NCI-H774 (cell line): ENCODE data around the gene KRAS.

ENCODE experiments used
- DNase-seq: peaks from one replicate; lab custom pipeline; 2025; lab: John Stamatoyannopoulos, UW

KRAS gene

DNA sequence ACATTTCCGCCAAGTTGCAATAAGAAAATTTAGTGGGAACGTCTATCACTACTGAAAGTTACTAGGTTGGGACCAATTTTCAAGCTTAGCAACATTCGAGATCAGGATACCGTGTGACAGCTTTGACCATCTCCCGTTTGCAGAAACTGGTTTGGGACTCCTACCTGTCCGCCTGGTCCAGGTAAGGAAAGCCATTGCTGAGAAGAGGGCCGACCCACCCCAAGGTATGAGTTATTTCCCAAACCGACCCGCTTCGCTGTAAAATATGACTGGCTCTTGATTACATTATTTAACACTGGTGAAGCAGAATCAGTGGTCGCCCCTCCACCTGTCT, 56.0 kb downstream of the KRAS start:
- no peak for DNase-seq

- no peak for DNase-seq
Observed at GRCh38 chr12:25194214-25194613, 56.5 kb downstream of the KRAS start.

- no peak for DNase-seq
Observed at GRCh38 chr12:25190793-25191192, 59.9 kb downstream of the KRAS start.

DNA sequence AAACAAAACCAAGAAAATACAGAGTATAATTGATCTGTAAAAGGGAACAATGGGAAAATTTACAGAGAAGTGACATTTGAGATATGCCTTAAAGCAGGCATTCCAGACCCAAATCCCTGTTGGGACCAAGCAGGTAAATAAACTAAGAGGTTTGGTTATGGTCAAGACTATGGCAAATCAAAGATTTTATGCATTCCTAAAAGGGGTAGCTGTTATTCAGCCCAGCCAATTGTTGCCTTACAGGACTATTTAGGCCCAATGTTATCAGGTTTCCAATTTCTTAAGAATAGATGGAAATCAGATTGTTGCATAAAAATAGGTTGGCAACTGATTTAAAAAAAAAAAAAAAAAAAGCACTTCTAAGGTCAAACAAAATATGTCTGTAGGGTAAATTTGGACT, 61.1 kb downstream of the KRAS start:
- no peak for DNase-seq

DNA sequence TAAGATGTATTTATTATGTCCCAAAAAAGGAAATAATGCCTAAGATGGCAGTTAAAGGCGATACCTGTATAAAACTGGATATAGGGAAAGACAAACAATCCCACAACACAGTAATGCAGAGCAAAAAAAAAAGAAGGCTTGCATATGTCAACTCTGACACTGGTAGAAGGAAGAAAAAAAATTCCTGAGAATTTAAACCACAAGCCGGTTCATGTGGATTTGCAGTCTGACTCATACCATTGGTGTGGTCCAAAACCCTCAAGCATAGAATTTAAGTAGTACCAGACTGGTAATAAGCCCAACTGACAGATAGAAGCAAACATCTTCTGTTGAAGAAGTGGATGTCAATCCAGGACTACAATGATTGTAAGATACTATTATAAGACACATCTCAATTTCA, 62.9 kb downstream of the KRAS start:
- no peak for DNase-seq

GRCh38 chr12:25186788-25187402, 63.8 kb downstream of the KRAS start:
- DNase-seq: no peak

DNA sequence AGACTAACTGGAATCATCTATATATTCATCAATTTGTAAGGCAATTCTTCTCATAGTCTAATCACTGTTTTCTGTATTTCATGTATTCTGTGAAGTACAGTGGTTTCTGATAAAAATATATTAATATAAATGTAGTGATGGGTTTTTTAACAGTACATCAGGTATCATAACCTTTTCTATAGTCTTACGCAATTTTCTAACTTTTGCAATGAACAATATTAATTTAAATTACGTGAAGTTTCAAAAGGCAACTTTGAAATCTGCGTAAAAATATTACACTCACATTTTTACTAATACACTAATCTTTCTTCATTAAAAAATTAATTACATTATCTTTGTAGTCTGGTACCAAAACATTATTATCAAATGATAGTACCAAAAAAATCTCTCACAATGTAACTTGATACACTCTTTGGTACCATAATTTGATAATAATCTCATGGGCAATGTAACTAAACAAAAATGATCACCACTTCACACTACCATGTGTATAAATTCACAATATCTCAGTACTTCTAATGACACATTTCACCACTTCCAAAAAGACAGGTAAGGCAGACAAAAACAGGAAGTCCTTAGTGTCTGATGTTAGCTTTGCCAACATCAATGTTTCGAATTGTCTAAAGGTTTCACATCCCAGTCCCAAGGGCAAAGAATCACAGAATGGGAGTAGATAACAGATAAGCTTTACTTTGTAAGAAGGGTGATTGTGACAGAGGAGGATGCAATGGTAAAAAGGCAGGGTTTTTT, 64.5 kb downstream of the KRAS start:
- no peak for DNase-seq

DNA sequence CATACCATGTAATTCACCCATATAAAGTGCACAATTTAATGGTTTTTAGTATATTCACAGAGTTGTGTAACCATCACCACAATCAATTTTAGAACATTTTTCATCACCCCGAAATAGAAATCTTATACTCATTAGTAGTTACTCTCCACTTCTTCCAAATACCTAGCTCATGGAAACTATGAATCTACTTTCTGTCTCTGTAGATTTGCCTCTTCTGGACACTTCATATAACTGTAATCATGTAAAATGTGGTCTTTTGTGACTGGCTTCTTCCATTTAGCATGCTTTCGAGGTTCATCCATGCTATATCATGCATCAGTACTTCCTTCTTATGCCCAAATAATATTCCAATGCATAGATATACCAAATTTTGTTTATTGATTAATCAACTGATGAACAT, 66.6 kb downstream of the KRAS start:
- DNase-seq: no peak

- DNase-seq: no peak
Observed at GRCh38 chr12:25182765-25183164, 68.0 kb downstream of the KRAS start.

DNA sequence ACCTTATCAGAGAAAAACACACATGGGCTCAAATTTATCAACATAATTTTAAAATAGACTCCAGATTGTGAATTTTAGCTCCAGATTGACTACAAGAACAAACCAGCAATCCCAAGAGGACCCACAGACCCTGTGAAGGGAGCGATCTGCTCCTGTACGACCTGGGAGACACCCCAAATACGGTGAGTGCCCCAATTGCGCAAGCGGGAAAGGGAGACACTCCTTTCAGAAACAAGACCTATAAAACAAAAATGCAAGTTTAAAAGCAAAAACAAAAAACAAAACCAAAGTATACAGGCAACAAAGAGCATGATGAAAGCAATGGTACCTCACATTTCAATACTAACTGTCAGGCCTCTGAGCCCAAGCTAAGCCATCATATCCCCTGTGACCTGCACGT, 87.9 kb downstream of the KRAS start:
- DNase-seq: no peak

- DNase-seq: no peak
Observed at GRCh38 chr12:25156061-25156460, 94.7 kb downstream of the KRAS start.

DNA sequence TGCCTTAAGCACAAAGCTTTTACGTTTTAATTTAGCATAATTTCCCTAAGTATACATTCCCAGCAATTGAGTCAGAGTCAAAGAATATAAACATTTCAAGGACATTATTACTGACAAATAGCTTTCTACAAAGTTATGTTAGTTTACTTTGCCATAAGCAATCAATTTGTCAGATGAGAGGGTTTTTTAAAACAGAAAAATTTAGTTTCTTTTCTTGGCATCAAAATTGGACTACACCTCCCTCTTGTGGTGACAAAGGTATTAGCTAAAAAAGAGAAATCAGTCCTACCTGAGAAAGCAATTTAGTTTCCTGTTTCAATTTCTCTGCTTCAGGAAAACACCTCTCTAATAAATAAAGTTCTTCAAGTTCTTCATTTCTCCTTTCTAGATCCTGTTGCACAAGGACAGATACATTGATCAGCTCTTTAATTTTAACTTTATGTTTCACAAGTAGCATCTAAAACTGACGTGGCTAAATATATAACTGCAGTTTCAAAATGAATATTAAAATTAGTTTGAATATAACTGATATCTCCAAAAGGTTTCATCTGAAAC, 95.6 kb downstream of the KRAS start:
- peak; percentile 20 for DNase-seq
